Measurements from ENCODE around the gene FSIP1. TPM values are rescaled to one million over a fixed set of nuclear protein-coding genes. Genes with fewer than 3 reads are reported as not detected.

FSIP1 gene
- total RNA-seq, 1 donor from 2014 or later, result 0.53 TPM

GRCh38 chr15:39628546-39629257 lies 153.9 kb downstream of the FSIP1 start:
- Mint-ChIP-seq H3K9me3 (no peaks in the 10 kb centered on the region), H3K36me3 (ENCODE audit: low read depth) (no peaks in the 10 kb centered on the region), H3K4me1 (peaks cover 3% of the 10 kb centered on the region), H3K4me3 (no peak overlapping the region), H3K27ac (no peak overlapping the region), H3K27me3 (no peaks in the 10 kb centered on the region)
- ChIA-PET CTCF (no interaction called here), POLR2A (no interaction called here)
- ATAC-seq (ENCODE audit: low read depth) (no peak), DNase-seq (no peak)
- TF ChIP-seq, protein P1, sequence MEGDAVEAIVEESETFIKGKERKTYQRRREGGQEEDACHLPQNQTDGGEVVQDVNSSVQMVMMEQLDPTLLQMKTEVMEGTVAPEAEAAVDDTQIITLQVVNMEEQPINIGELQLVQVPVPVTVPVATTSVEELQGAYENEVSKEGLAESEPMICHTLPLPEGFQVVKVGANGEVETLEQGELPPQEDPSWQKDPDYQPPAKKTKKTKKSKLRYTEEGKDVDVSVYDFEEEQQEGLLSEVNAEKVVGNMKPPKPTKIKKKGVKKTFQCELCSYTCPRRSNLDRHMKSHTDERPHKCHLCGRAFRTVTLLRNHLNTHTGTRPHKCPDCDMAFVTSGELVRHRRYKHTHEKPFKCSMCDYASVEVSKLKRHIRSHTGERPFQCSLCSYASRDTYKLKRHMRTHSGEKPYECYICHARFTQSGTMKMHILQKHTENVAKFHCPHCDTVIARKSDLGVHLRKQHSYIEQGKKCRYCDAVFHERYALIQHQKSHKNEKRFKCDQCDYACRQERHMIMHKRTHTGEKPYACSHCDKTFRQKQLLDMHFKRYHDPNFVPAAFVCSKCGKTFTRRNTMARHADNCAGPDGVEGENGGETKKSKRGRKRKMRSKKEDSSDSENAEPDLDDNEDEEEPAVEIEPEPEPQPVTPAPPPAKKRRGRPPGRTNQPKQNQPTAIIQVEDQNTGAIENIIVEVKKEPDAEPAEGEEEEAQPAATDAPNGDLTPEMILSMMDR (IDR thresholded peaks at IDR 0.05), result no peak
- intact Hi-C loops (cut with micrococcal nuclease), result no loop called here

- intact Hi-C loops (cut with micrococcal nuclease), result no loop called here
- H3K4me1 Mint-ChIP-seq, result peaks cover 4% of the 10 kb centered on the region
These were observed 154.5 kb downstream of the FSIP1 start for GRCh38 chr15:39628144-39628508.

GRCh38 chr15:39627451-39628143 lies 155.0 kb downstream of the FSIP1 start:
- intact Hi-C loops (cut with micrococcal nuclease), result no loop called here
- Mint-ChIP-seq H3K4me1 (peaks cover 4% of the 10 kb centered on the region), H3K27ac (no peak overlapping the region), H3K27me3 (peaks cover 4% of the 10 kb centered on the region), H3K4me3 (no peak overlapping the region), H3K9me3 (no peaks in the 10 kb centered on the region), H3K36me3 (ENCODE audit: low read depth) (no peaks in the 10 kb centered on the region)
- ChIA-PET POLR2A (no interaction called here), CTCF (no interaction called here)
- no peak for DNase-seq
- no peak for ATAC-seq (ENCODE audit: low read depth)
- TF ChIP-seq, protein P1 (IDR thresholded peaks at IDR 0.05), result no peak

More at GRCh38 chr15:39628144-39628508, 154.5 kb downstream of the FSIP1 start:
- POLR2A ChIA-PET, result no interaction called here
- ATAC-seq (ENCODE audit: low read depth), result no peak
- CTCF ChIA-PET, result no interaction called here
- TF ChIP-seq, protein P1 (IDR thresholded peaks at IDR 0.05), result no peak
- Mint-ChIP-seq H3K36me3 (ENCODE audit: low read depth) (no peaks in the 10 kb centered on the region), H3K4me3 (no peak overlapping the region), H3K27me3 (peaks cover 1% of the 10 kb centered on the region), H3K9me3 (no peaks in the 10 kb centered on the region), H3K27ac (no peak overlapping the region)
- no peak for DNase-seq

- no peaks in the 10 kb centered on the region for H3K36me3 Mint-ChIP-seq (ENCODE audit: low read depth)
- peaks cover 4% of the 10 kb centered on the region for H3K27me3 Mint-ChIP-seq
- H3K9me3 Mint-ChIP-seq, result no peaks in the 10 kb centered on the region
- H3K4me3 Mint-ChIP-seq, result no peak overlapping the region
- intact Hi-C loops (cut with micrococcal nuclease), result no loop called here
- TF ChIP-seq, protein P1 (IDR thresholded peaks at IDR 0.05), result no peak
- ChIA-PET CTCF (no interaction called here), POLR2A (no interaction called here)
- no peak overlapping the region for H3K27ac Mint-ChIP-seq
- DNase-seq (no peak), ATAC-seq (ENCODE audit: low read depth) (no peak)
- peaks cover 4% of the 10 kb centered on the region for H3K4me1 Mint-ChIP-seq
These were observed 156.8 kb downstream of the FSIP1 start for GRCh38 chr15:39625856-39626255.

GRCh38 chr15:39625451-39625850 lies 157.2 kb downstream of the FSIP1 start:
- Mint-ChIP-seq H3K27me3 (peaks cover 4% of the 10 kb centered on the region), H3K4me1 (peaks cover 4% of the 10 kb centered on the region), H3K27ac (no peak overlapping the region), H3K36me3 (ENCODE audit: low read depth) (no peaks in the 10 kb centered on the region), H3K4me3 (no peak overlapping the region), H3K9me3 (no peaks in the 10 kb centered on the region)
- intact Hi-C loops (cut with micrococcal nuclease), result no loop called here
- TF ChIP-seq, protein P1 (IDR thresholded peaks at IDR 0.05), result no peak
- ATAC-seq (ENCODE audit: low read depth) (no peak), DNase-seq (no peak)
- CTCF ChIA-PET, result no interaction called here
- POLR2A ChIA-PET, result no interaction called here
